ENCODE data around the gene COBLL1. TPM values are rescaled to one million over a fixed set of nuclear protein-coding genes. Genes with fewer than 3 reads are reported as not detected.

Gene COBLL1
- total RNA-seq, 4 donors from 2014 or later, result 43.2 to 97.3 (median 68.6) TPM

- H3K4me3 ChIP-seq (ENCODE audit: low read depth, poor library complexity, severe bottlenecking), result no peak overlapping the region
- no peak for TF ChIP-seq CTCF (IDR thresholded peaks at IDR 0.05)
- no peak for TF ChIP-seq POLR2A (IDR thresholded peaks at IDR 0.05)
- WGBS, 2 donors, result 48 to 84% methylated on average over 2 of the region's 2 CpGs
- intact Hi-C loops (cut with DNase I; ENCODE audit: low total_unique reads), result no loop called here
- no peak for DNase-seq (ENCODE audit: low spot score in 2 of 2)
Observed at GRCh38 chr2:164756773-164757172, 84.8 kb downstream of the COBLL1 start.

GRCh38 chr2:164755952-164756351 lies 85.7 kb downstream of the COBLL1 start:
- intact Hi-C loops (cut with DNase I; ENCODE audit: low total_unique reads), result no loop called here
- no peak for DNase-seq (ENCODE audit: low spot score in 2 of 2)
- H3K4me3 ChIP-seq (ENCODE audit: low read depth, poor library complexity, severe bottlenecking), result no peak overlapping the region
- TF ChIP-seq POLR2A (IDR thresholded peaks at IDR 0.05), result no peak
- no peak for TF ChIP-seq CTCF (IDR thresholded peaks at IDR 0.05)
- 79 to 85% methylated on average over 2 of the region's 2 CpGs for WGBS, 2 donors

- no peak overlapping the region for H3K4me3 ChIP-seq (ENCODE audit: low read depth, poor library complexity, severe bottlenecking)
- WGBS, 2 donors, result 96 to 98% methylated on average over 10 of the region's 10 CpGs
- intact Hi-C loops (cut with DNase I; ENCODE audit: low total_unique reads), result no loop called here
- TF ChIP-seq CTCF (IDR thresholded peaks at IDR 0.05) (no peak), POLR2A (IDR thresholded peaks at IDR 0.05) (no peak)
- DNase-seq (ENCODE audit: low spot score in 2 of 2), result no peak
Observed at GRCh38 chr2:164754157-164755093, 87.2 kb downstream of the COBLL1 start.

- no peak for DNase-seq (ENCODE audit: low spot score in 2 of 2)
- TF ChIP-seq CTCF (IDR thresholded peaks at IDR 0.05) (no peak), POLR2A (IDR thresholded peaks at IDR 0.05) (no peak)
- no peak overlapping the region for H3K4me3 ChIP-seq (ENCODE audit: low read depth, poor library complexity, severe bottlenecking)
- 85 to 90% methylated on average over 1 of the region's 1 CpG for whole genome bisulfite sequencing, 2 donors
- intact Hi-C loops (cut with DNase I; ENCODE audit: low total_unique reads), result no loop called here
Observed at GRCh38 chr2:164752956-164753355, 88.7 kb downstream of the COBLL1 start.

GRCh38 chr2:164747783-164748433 lies 93.7 kb downstream of the COBLL1 start:
- DNase-seq (ENCODE audit: low spot score in 2 of 2), result no peak
- no peak for TF ChIP-seq POLR2A (IDR thresholded peaks at IDR 0.05)
- no peak for TF ChIP-seq CTCF (IDR thresholded peaks at IDR 0.05)
- no peak overlapping the region for H3K4me3 ChIP-seq (ENCODE audit: low read depth, poor library complexity, severe bottlenecking)
- intact Hi-C loops (cut with DNase I; ENCODE audit: low total_unique reads), result no loop called here
- 71 to 72% methylated on average over 3 of the region's 3 CpGs for WGBS, 2 donors

All from lower leg skin (tissue), 4 donors.